SH-SY5Y (cell line): ENCODE measurements around the gene SPC24.

Experiments
- GATA2 ChIP-seq: IDR thresholded peaks from 2 replicates; pipeline ENCODE4 v1.6.1; 2011; ENCODE audit warnings: mild to moderate bottlenecking, low read depth, low read length
- GATA3 ChIP-seq: IDR thresholded peaks from 2 replicates; pipeline ENCODE4 v1.6.1; 2011; ENCODE audit warnings: low read depth, mild to moderate bottlenecking, low read length, moderate library complexity

GRCh38 chr19:11194656-11195558 lies 39.3 kb upstream of the SPC24 start:
- TF ChIP-seq GATA2 = no peak
- no peak for TF ChIP-seq GATA3
